ENCODE results near the gene RELT.

The RELT gene

GRCh38 chr11:73394416-73395296 lies 18.5 kb downstream of the RELT start:
- TF ChIP-seq CTCF (IDR thresholded peaks at IDR 0.05; ENCODE audit: low read length, missing control alignments): no peak
- no peak overlapping the region for H3K4me3 ChIP-seq (replicated peaks; ENCODE audit: low read depth, low read length)
- no peak for DNase-seq (ENCODE audit: low read depth)

- H3K4me3 ChIP-seq (replicated peaks; ENCODE audit: low read depth, low read length): no peak overlapping the region
- DNase-seq (ENCODE audit: low read depth): no peak
- no peak for TF ChIP-seq CTCF (IDR thresholded peaks at IDR 0.05; ENCODE audit: low read length, missing control alignments)
These were observed 19.4 kb downstream of the RELT start for GRCh38 chr11:73395297-73396208.

GRCh38 chr11:73396251-73396930 lies 20.2 kb downstream of the RELT start:
- DNase-seq (ENCODE audit: low read depth): no peak
- H3K4me3 ChIP-seq (replicated peaks; ENCODE audit: low read depth, low read length): no peak overlapping the region
- TF ChIP-seq CTCF (IDR thresholded peaks at IDR 0.05; ENCODE audit: low read length, missing control alignments): no peak

GRCh38 chr11:73396985-73397384 lies 20.8 kb downstream of the RELT start:
- no peak for TF ChIP-seq CTCF (IDR thresholded peaks at IDR 0.05; ENCODE audit: low read length, missing control alignments)
- no peak overlapping the region for H3K4me3 ChIP-seq (replicated peaks; ENCODE audit: low read depth, low read length)
- no peak for DNase-seq (ENCODE audit: low read depth)

GRCh38 chr11:73397468-73398131 lies 21.4 kb downstream of the RELT start:
- no peak for DNase-seq (ENCODE audit: low read depth)
- no peak overlapping the region for H3K4me3 ChIP-seq (replicated peaks; ENCODE audit: low read depth, low read length)
- TF ChIP-seq CTCF (IDR thresholded peaks at IDR 0.05; ENCODE audit: low read length, missing control alignments): no peak

- H3K4me3 ChIP-seq (replicated peaks; ENCODE audit: low read depth, low read length): no peak overlapping the region
- no peak for DNase-seq (ENCODE audit: low read depth)
- TF ChIP-seq CTCF (IDR thresholded peaks at IDR 0.05; ENCODE audit: low read length, missing control alignments): no peak
These were observed 21.9 kb downstream of the RELT start for GRCh38 chr11:73398132-73398526.
